WERI-Rb-1 (cell line): Measurements from ENCODE around the gene TECTA.

Experiments used
- DNase-seq: peaks from one replicate; pipeline ENCODE4 v3.0.0-alpha.2; 2020
- H3K27ac ChIP-seq: fragments of 250-450 bp; sonication (Bioruptor Pico); 2 replicates; pipeline ENCODE4 v1.5.1; 2020; ENCODE audit warnings: mild to moderate bottlenecking, moderate library complexity
- H3K27me3 ChIP-seq: fragments of 250-450 bp; sonication (Bioruptor Pico); 2 replicates; pipeline ENCODE4 v1.5.1; 2021; ENCODE audit warnings: mild to moderate bottlenecking, low read depth, moderate library complexity; ENCODE audit not compliant: insufficient read depth, severe bottlenecking
- H3K36me3 ChIP-seq: fragments of 250-450 bp; sonication (Bioruptor Pico); 2 replicates; pipeline ENCODE4 v1.5.1; 2020; ENCODE audit warnings: mild to moderate bottlenecking, moderate library complexity
- H3K4me3 ChIP-seq: 2 replicates; pipeline ENCODE4 v1.5.1; 2011; ENCODE audit warnings: low read depth, mild to moderate bottlenecking, control low read depth, low read length
- H3K9me3 ChIP-seq: fragments of 250-450 bp; sonication (Bioruptor Pico); 2 replicates; pipeline ENCODE4 v1.5.1; 2021; ENCODE audit warnings: mild to moderate bottlenecking, moderate library complexity; ENCODE audit not compliant: severe bottlenecking
- CTCF ChIP-seq: IDR thresholded peaks from 2 replicates; pipeline ENCODE4 v1.5.1; 2011; ENCODE audit warnings: low read depth, mild to moderate bottlenecking, control low read depth, inconsistent platforms, low read length

Gene TECTA

GRCh38 chr11:121210445-121211080, 109.5 kb downstream of the TECTA start:
- no peaks in the 10 kb centered on the region for H3K27me3 ChIP-seq
- no peaks in the 10 kb centered on the region for H3K36me3 ChIP-seq
- H3K4me3 ChIP-seq = no peak overlapping the region
- no peak for DNase-seq
- TF ChIP-seq CTCF = no peak
- no peak overlapping the region for H3K27ac ChIP-seq
- H3K9me3 ChIP-seq = no peaks in the 10 kb centered on the region

GRCh38 chr11:121211626-121212025, 110.6 kb downstream of the TECTA start:
- H3K36me3 ChIP-seq = no peaks in the 10 kb centered on the region
- H3K4me3 ChIP-seq = no peak overlapping the region
- DNase-seq = no peak
- no peaks in the 10 kb centered on the region for H3K27me3 ChIP-seq
- no peaks in the 10 kb centered on the region for H3K9me3 ChIP-seq
- no peak overlapping the region for H3K27ac ChIP-seq
- no peak for TF ChIP-seq CTCF

- H3K36me3 ChIP-seq = no peaks in the 10 kb centered on the region
- no peak for DNase-seq
- H3K9me3 ChIP-seq = no peaks in the 10 kb centered on the region
- H3K4me3 ChIP-seq = no peak overlapping the region
- no peak overlapping the region for H3K27ac ChIP-seq
- no peaks in the 10 kb centered on the region for H3K27me3 ChIP-seq
- TF ChIP-seq CTCF = no peak
Measured at GRCh38 chr11:121212536-121213361, 111.7 kb downstream of the TECTA start.

- no peak overlapping the region for H3K27ac ChIP-seq
- H3K27me3 ChIP-seq = no peaks in the 10 kb centered on the region
- H3K4me3 ChIP-seq = no peak overlapping the region
- TF ChIP-seq CTCF = no peak
- no peaks in the 10 kb centered on the region for H3K36me3 ChIP-seq
- no peak for DNase-seq
- no peaks in the 10 kb centered on the region for H3K9me3 ChIP-seq
Measured at GRCh38 chr11:121213362-121213893, 112.4 kb downstream of the TECTA start.

- Histone ChIP-seq H3K27me3 (no peaks in the 10 kb centered on the region), H3K4me3 (no peak overlapping the region), H3K9me3 (no peaks in the 10 kb centered on the region), H3K27ac (no peak overlapping the region), H3K36me3 (no peaks in the 10 kb centered on the region)
- no peak for DNase-seq
- no peak for TF ChIP-seq CTCF
Measured at GRCh38 chr11:121214861-121215260, 113.8 kb downstream of the TECTA start.
